ENCODE results near the gene ZBTB20. TPM values are rescaled to one million over a fixed set of nuclear protein-coding genes. Genes with fewer than 3 reads are reported as not detected.

The ZBTB20 gene

DNA sequence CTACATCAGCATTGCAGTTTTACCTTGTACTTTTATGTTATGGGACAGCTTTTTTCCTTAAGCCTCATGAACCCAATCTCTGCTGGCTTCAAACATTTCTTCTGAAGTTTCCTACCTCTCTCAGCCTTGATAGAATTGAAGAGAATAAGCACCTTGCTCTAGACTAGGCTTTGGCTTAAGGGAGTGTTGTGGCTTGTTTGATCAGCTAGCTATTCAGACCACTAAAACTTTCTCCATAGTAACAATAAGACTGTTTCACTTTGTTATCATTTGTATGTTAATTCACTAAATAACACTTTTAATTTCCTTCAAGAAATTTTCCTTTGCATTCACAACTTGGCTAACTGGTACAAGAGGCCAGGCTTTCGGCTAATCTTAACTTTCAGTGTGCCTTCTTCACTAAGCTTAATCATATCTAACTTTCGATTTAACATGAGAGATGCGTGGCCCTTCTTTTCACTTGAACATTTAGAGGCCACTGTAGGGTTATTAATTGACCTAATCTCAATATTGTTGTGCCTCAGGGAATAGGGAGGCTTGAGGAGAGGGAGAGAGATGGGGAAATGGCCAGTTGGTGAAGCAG is 861.3 kb downstream of the ZBTB20 start:
- H3K27ac ChIP-seq (replicated peaks) = no peak overlapping the region
- H3K4me3 ChIP-seq (replicated peaks; ENCODE audit: insufficient read depth, low read length) = no peak overlapping the region
- H3K27me3 ChIP-seq (ENCODE audit: insufficient read depth, poor library complexity, severe bottlenecking) = no peaks in the 10 kb centered on the region
- no peak for TF ChIP-seq SPI1 (IDR thresholded peaks at IDR 0.05; ENCODE audit: borderline replicate concordance, low read depth)
- no peak for TF ChIP-seq CTCF (IDR thresholded peaks at IDR 0.05; ENCODE audit: insufficient read depth, low read length)
- TF ChIP-seq, protein P1, sequence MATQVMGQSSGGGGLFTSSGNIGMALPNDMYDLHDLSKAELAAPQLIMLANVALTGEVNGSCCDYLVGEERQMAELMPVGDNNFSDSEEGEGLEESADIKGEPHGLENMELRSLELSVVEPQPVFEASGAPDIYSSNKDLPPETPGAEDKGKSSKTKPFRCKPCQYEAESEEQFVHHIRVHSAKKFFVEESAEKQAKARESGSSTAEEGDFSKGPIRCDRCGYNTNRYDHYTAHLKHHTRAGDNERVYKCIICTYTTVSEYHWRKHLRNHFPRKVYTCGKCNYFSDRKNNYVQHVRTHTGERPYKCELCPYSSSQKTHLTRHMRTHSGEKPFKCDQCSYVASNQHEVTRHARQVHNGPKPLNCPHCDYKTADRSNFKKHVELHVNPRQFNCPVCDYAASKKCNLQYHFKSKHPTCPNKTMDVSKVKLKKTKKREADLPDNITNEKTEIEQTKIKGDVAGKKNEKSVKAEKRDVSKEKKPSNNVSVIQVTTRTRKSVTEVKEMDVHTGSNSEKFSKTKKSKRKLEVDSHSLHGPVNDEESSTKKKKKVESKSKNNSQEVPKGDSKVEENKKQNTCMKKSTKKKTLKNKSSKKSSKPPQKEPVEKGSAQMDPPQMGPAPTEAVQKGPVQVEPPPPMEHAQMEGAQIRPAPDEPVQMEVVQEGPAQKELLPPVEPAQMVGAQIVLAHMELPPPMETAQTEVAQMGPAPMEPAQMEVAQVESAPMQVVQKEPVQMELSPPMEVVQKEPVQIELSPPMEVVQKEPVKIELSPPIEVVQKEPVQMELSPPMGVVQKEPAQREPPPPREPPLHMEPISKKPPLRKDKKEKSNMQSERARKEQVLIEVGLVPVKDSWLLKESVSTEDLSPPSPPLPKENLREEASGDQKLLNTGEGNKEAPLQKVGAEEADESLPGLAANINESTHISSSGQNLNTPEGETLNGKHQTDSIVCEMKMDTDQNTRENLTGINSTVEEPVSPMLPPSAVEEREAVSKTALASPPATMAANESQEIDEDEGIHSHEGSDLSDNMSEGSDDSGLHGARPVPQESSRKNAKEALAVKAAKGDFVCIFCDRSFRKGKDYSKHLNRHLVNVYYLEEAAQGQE (IDR thresholded peaks at IDR 0.05; ENCODE audit: insufficient replicate concordance, low read depth) = no peak
- no peak for TF ChIP-seq GABPA (IDR thresholded peaks at IDR 0.05; ENCODE audit: low read depth)
- TF ChIP-seq POLR2AphosphoS5 (IDR thresholded peaks at IDR 0.05; ENCODE audit: low read depth) = no peak
- no peak for DNase-seq (ENCODE audit: low read depth in 1 of 2, low spot score in 1 of 2)

- TF ChIP-seq CTCF (IDR thresholded peaks at IDR 0.05; ENCODE audit: insufficient read depth, low read length) = no peak
- TF ChIP-seq, protein P1 (IDR thresholded peaks at IDR 0.05; ENCODE audit: insufficient replicate concordance, low read depth) = no peak
- TF ChIP-seq SPI1 (IDR thresholded peaks at IDR 0.05; ENCODE audit: borderline replicate concordance, low read depth) = no peak
- no peak for TF ChIP-seq POLR2AphosphoS5 (IDR thresholded peaks at IDR 0.05; ENCODE audit: low read depth)
- no peak for TF ChIP-seq GABPA (IDR thresholded peaks at IDR 0.05; ENCODE audit: low read depth)
- DNase-seq (ENCODE audit: low read depth in 1 of 2, low spot score in 1 of 2) = no peak
- no peak overlapping the region for H3K4me3 ChIP-seq (replicated peaks; ENCODE audit: insufficient read depth, low read length)
- H3K27ac ChIP-seq (replicated peaks) = no peak overlapping the region
- no peaks in the 10 kb centered on the region for H3K27me3 ChIP-seq (ENCODE audit: insufficient read depth, poor library complexity, severe bottlenecking)
These were observed 862.4 kb downstream of the ZBTB20 start for GRCh38 chr3:114284644-114285043.

Small RNA genes within 50 kb of the gene (microRNA-seq; reads per million reads assigned to microRNA genes)
- not detected for gene MIR4796
